Smooth muscle cell (in vitro differentiated cells): ENCODE measurements around the gene HMGB2. TPM values are rescaled to one million over a fixed set of nuclear protein-coding genes. Genes with fewer than 3 reads are reported as not detected.
A peak's percentile ranks its signal among the peaks of the same experiment; 100 is the strongest.

Source experiments
- DNase-seq: peaks from one replicate; lab custom pipeline; 2025; ENCODE audit not compliant: unreplicated experiment; lab: John Stamatoyannopoulos, UW
- H2AFZ ChIP-seq: fragments of 200-600 bp; sonication (generic); 2 replicates; pipeline ENCODE4 v1.6.0; 2016; ENCODE audit warnings: antibody characterized with exemption, low read depth, mild to moderate bottlenecking
- H3F3A ChIP-seq: fragments of 200-600 bp; sonication (generic); 2 replicates; pipeline ENCODE4 v1.6.0; 2017; ENCODE audit warnings: antibody characterized with exemption, low read depth
- H3K27ac ChIP-seq: fragments of 200-600 bp; sonication (generic); 2 replicates; pipeline ENCODE4 v1.5.1; 2016; ENCODE audit warnings: low read depth, mild to moderate bottlenecking
- H3K27me3 ChIP-seq: fragments of 200-600 bp; sonication (generic); 2 replicates; pipeline ENCODE4 v1.6.1; 2016; ENCODE audit warnings: low read depth, mild to moderate bottlenecking
- H3K36me3 ChIP-seq: fragments of 200-600 bp; sonication (generic); 2 replicates; pipeline ENCODE4 v1.5.1; 2016; ENCODE audit warnings: low read depth
- H3K4me1 ChIP-seq: fragments of 200-600 bp; sonication (generic); 2 replicates; pipeline ENCODE4 v1.5.1; 2016; ENCODE audit warnings: low read depth
- H3K4me2 ChIP-seq: fragments of 200-600 bp; sonication (generic); 2 replicates; pipeline ENCODE4 v1.6.0; 2016; ENCODE audit warnings: mild to moderate bottlenecking
- H3K4me3 ChIP-seq: fragments of 200-600 bp; sonication (generic); 2 replicates; pipeline ENCODE4 v1.5.1; 2016; ENCODE audit warnings: mild to moderate bottlenecking
- H3K79me2 ChIP-seq: fragments of 200-600 bp; sonication (generic); 2 replicates; pipeline ENCODE4 v1.6.0; 2016; ENCODE audit warnings: low read depth, mild to moderate bottlenecking
- H3K9ac ChIP-seq: fragments of 200-600 bp; sonication (generic); 2 replicates; pipeline ENCODE4 v1.6.0; 2016; ENCODE audit warnings: low read depth
- H3K9me3 ChIP-seq: fragments of 200-600 bp; sonication (generic); replicated peaks from 2 replicates; pipeline ENCODE4 v1.5.1; 2016; ENCODE audit warnings: low read depth
- H4K20me1 ChIP-seq: fragments of 200-600 bp; sonication (generic); 2 replicates; pipeline ENCODE4 v1.6.0; 2016; ENCODE audit warnings: low read depth
- WGBS: methylation state at CpG from one replicate; pipeline ENCODE4 v1.1.7; 2016; ENCODE audit warnings: low lambda C conversion rate; 5-methylcytosine and 5-hydroxymethylcytosine counted together
- polyA plus RNA-seq: library from polyadenylated mRNA; unstranded; fragments of >200 nt; fragmentation: Nextera tagmentation; extraction: Ambion mirVana; gene quantifications from 2 replicates; pipeline ENCODE4 v1.2.1, GENCODE V29; 2016
- total RNA-seq: library from RNA; depleted of rRNA; stranded (reverse); fragments of >200 nt; gene quantifications from 2 replicates; pipeline ENCODE4 v1.2.3, GENCODE V29; 2014
- TF ChIP-seq, protein P1 (sequence below): fragments of 200-600 bp; sonication (generic); IDR thresholded peaks from 2 replicates; pipeline ENCODE4 v1.5.1; 2017; ENCODE audit warnings: borderline replicate concordance, mild to moderate bottlenecking, antibody characterized with exemption; ENCODE audit not compliant: insufficient read depth, poor library complexity, severe bottlenecking

Gene HMGB2
- total and polyA plus RNA-seq, 2 experiments from 2014 or later: 22.6 to 54.9 TPM

DNA sequence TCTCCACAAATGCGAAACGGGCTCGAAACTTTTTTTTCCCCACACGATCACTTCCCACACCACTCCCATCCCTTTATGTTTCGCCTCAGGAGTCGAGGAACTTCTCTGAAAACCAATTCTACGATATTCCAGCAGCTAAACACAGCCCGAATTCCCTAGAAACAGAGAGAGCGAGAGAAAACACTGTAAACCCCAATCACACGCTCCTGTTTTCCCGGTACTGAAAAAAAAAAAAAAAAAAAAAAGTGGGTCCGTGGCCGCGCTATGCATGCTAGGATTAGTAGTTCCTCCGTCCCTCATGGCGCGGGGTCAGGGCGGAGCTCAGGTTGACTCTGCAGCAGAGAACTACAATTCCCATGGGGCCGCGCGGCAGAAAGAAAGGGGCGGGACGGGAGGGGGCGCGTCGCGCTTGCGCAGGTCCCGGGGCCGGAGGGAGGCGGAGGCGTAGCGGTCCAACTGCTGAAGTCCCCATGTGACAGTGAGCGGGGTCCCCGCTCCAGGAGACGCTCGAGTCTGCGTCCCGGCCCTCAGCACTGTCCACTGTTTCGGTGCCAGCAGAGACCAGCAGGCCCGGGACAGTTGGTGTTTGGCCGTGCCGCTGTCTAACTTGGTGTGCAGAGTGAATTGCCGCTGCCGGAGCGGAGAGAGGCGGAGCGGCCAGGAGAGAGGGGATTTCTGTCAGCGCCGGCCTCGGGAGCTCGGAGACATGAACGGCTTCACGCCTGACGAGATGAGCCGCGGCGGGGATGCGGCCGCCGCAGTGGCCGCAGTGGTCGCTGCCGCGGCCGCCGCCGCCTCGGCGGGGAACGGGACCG lies 36.5 kb upstream of the HMGB2 start, which contains the start of gene SAP30:
Gene SAP30, plus strand, starts transcription at position 478 of the 815 bp plus-strand sequence. Its CDS starts 229 bp downstream, at position 707.
- H3K4me2 ChIP-seq: peak within 1 kb of the TSS; percentile 92
- H3K36me3 ChIP-seq: no peaks in the 10 kb centered on the region
- peaks cover 14% of the 10 kb centered on the region for H4K20me1 ChIP-seq
- TF ChIP-seq, protein P1, sequence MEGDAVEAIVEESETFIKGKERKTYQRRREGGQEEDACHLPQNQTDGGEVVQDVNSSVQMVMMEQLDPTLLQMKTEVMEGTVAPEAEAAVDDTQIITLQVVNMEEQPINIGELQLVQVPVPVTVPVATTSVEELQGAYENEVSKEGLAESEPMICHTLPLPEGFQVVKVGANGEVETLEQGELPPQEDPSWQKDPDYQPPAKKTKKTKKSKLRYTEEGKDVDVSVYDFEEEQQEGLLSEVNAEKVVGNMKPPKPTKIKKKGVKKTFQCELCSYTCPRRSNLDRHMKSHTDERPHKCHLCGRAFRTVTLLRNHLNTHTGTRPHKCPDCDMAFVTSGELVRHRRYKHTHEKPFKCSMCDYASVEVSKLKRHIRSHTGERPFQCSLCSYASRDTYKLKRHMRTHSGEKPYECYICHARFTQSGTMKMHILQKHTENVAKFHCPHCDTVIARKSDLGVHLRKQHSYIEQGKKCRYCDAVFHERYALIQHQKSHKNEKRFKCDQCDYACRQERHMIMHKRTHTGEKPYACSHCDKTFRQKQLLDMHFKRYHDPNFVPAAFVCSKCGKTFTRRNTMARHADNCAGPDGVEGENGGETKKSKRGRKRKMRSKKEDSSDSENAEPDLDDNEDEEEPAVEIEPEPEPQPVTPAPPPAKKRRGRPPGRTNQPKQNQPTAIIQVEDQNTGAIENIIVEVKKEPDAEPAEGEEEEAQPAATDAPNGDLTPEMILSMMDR: no peak
- H2AFZ ChIP-seq: peak within 1 kb of the TSS; percentile 98
- H3K4me3 ChIP-seq: peak within 1 kb of the TSS; percentile 93
- no peaks in the 10 kb centered on the region for H3K9me3 ChIP-seq
- H3K27ac ChIP-seq: peak within 1 kb of the TSS; percentile 74
- peaks cover 7% of the 10 kb centered on the region for H3F3A ChIP-seq
- peaks cover 39% of the 10 kb centered on the region for H3K79me2 ChIP-seq
- no peaks in the 10 kb centered on the region for H3K27me3 ChIP-seq
- peaks cover 6% of the 10 kb centered on the region for H3K4me1 ChIP-seq
- WGBS: 1% methylated on average over 62 of the region's 72 CpGs
- H3K9ac ChIP-seq: peak within 1 kb of the TSS; percentile 57
- peak; percentile 95 for DNase-seq

- Histone ChIP-seq H2AFZ (peak overlapping the region; percentile 98), H3K4me3 (peak overlapping the region; percentile 93), H3F3A (peaks cover 7% of the 10 kb centered on the region), H3K36me3 (no peaks in the 10 kb centered on the region), H3K4me1 (peaks cover 6% of the 10 kb centered on the region), H3K4me2 (peak overlapping the region; percentile 87), H3K27me3 (no peaks in the 10 kb centered on the region), H3K79me2 (peaks cover 33% of the 10 kb centered on the region), H4K20me1 (peaks cover 10% of the 10 kb centered on the region), H3K9me3 (no peaks in the 10 kb centered on the region), H3K9ac (peak overlapping the region; percentile 57), H3K27ac (peak overlapping the region; percentile 74)
- peak; percentile 59 for DNase-seq
- TF ChIP-seq, protein P1: no peak
- WGBS: 1% methylated on average over 13 of the region's 14 CpGs
Observed at GRCh38 chr4:173370130-173370476, 35.9 kb upstream of the HMGB2 start.

DNA sequence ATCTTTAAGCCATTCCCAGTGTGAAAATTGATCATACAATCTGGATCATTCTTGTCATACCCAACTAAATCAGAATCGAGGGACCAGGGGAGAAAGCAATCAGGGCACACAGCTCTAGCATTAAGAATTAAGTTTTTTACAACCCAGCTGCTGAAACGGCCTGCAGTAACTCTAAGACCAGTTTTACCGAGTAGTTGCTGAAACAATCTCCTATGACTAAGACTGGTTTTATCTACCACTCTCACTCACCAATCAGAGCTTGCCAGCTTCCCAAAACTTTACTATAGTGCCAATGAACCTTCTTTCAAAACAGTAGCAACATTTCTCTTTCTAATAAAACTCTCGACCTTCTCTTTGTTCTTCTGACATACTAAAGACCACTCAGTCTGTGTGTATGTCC lies 33.8 kb upstream of the HMGB2 start:
- H2AFZ ChIP-seq: peak overlapping the region; percentile 24
- peaks cover 13% of the 10 kb centered on the region for H3K79me2 ChIP-seq
- peaks cover 5% of the 10 kb centered on the region for H4K20me1 ChIP-seq
- no peak overlapping the region for H3K27ac ChIP-seq
- peak overlapping the region; percentile 7 for H3K4me3 ChIP-seq
- no peak for DNase-seq
- TF ChIP-seq, protein P1: no peak
- no peaks in the 10 kb centered on the region for H3K9me3 ChIP-seq
- WGBS: 30% methylated on average over 4 of the region's 4 CpGs
- no peaks in the 10 kb centered on the region for H3K36me3 ChIP-seq
- no peaks in the 10 kb centered on the region for H3K27me3 ChIP-seq
- H3K9ac ChIP-seq: no peak overlapping the region
- peak overlapping the region; percentile 87 for H3K4me2 ChIP-seq
- H3K4me1 ChIP-seq: no peaks in the 10 kb centered on the region
- peaks cover 3% of the 10 kb centered on the region for H3F3A ChIP-seq
